ENCODE measurements around the gene C17orf67. TPM values are rescaled to one million over a fixed set of nuclear protein-coding genes. Genes with fewer than 3 reads are reported as not detected.

C17orf67 gene
- total RNA-seq, 1 donor from 2014 or later = 3.8 TPM

DNA sequence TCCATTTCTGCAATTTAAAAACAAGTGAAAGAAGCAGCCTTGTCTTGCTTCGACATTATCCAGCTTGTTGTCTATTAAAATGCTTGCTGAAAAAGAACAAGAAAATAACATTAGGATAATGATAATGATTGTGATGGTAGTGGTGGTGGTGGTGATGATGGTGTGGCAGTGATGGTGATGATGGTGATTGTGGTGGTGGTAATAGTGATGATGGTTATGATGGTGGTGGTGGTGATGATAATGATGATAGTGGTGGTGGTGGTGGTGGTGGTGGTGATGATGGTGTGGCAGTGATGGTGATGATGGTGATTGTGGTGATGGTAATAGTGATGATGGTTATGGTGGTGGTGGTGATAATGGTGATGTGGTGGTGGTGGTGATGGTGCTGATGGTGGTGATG lies 41.5 kb downstream of the C17orf67 start:
- H3K36me3 Mint-ChIP-seq = peaks cover 3% of the 10 kb centered on the region
- H3K9me3 Mint-ChIP-seq = peaks cover 7% of the 10 kb centered on the region
- H3K4me3 Mint-ChIP-seq = no peak overlapping the region
- H3K27ac Mint-ChIP-seq = no peak overlapping the region
- peaks cover 11% of the 10 kb centered on the region for H3K27me3 Mint-ChIP-seq (ENCODE audit: low read depth)
- peaks cover 11% of the 10 kb centered on the region for H3K4me1 Mint-ChIP-seq
- TF ChIP-seq, protein P1, sequence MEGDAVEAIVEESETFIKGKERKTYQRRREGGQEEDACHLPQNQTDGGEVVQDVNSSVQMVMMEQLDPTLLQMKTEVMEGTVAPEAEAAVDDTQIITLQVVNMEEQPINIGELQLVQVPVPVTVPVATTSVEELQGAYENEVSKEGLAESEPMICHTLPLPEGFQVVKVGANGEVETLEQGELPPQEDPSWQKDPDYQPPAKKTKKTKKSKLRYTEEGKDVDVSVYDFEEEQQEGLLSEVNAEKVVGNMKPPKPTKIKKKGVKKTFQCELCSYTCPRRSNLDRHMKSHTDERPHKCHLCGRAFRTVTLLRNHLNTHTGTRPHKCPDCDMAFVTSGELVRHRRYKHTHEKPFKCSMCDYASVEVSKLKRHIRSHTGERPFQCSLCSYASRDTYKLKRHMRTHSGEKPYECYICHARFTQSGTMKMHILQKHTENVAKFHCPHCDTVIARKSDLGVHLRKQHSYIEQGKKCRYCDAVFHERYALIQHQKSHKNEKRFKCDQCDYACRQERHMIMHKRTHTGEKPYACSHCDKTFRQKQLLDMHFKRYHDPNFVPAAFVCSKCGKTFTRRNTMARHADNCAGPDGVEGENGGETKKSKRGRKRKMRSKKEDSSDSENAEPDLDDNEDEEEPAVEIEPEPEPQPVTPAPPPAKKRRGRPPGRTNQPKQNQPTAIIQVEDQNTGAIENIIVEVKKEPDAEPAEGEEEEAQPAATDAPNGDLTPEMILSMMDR (IDR thresholded peaks at IDR 0.05; ENCODE audit: unreplicated experiment) = no peak
- DNase-seq (ENCODE audit: low spot score in 2 of 2, unreplicated experiment in 2 of 2) = no peak

DNA sequence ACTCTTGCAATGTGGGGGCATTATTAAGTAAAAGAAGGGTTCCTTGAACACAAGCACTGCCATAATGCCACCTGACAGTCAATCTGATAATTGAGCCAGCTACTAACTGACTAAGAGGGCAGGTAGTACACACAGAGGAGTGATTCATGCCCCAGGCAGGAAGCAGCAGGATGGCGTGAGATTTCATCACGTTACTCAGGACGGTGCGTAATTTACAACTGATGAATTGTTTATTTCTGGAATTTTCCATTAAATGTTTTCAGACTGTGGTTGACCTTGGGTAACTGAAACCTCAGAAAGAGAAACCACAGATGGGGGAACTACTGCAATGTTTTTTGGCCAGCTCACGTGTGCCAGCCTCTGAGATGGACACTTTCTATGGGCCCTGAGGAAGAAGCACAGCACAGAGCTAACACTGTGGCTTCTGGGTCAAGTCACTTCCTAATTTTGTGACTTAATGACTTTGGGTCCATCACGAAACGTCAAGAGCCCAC lies 46.7 kb downstream of the C17orf67 start:
- no peak for DNase-seq (ENCODE audit: low spot score in 2 of 2, unreplicated experiment in 2 of 2)

DNA sequence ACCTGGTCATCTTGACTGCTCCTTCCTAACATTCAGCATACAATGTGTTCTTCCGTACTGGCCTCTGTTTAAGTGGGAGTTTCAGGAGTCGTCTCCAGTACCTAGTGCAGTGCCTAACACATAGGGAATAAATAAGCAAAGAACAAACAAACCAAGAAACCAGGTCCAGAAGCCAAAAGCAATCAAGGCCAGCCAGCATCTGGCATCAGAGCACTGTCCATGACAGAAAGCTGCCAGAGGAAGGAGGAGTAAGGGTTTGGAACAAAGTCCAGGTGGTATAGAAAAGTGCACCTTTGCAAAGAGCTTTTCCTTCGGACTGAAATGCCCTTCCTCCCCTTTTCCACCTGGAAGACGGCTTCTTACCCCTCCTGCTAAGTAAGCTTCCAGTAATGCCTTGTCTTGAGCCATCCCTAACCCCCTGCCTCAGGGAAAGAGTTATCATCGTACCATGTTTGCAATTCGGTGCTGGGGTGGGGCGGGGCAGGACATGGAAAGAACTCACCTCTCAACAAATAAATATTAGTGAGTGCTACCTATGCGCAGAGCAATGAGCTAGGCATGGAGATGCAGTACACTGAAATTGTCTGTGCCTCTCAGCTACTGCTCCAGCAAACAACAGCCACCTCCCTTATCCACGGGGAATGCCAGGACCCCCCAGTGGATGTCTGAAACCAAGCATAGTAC lies 47.6 kb downstream of the C17orf67 start:
- Mint-ChIP-seq H3K4me3 (no peak overlapping the region), H3K27me3 (ENCODE audit: low read depth) (peaks cover 37% of the 10 kb centered on the region), H3K27ac (no peak overlapping the region), H3K36me3 (no peaks in the 10 kb centered on the region), H3K4me1 (peaks cover 4% of the 10 kb centered on the region), H3K9me3 (no peaks in the 10 kb centered on the region)
- no peak for DNase-seq (ENCODE audit: low spot score in 2 of 2, unreplicated experiment in 2 of 2)
- TF ChIP-seq, protein P1 (IDR thresholded peaks at IDR 0.05; ENCODE audit: unreplicated experiment) = no peak

More for the DNA sequence above, 46.7 kb downstream of the C17orf67 start:
- Mint-ChIP-seq H3K4me1 (peaks cover 4% of the 10 kb centered on the region), H3K36me3 (peaks cover under 1% of the 10 kb centered on the region), H3K27ac (no peak overlapping the region), H3K4me3 (no peak overlapping the region), H3K9me3 (peaks cover 2% of the 10 kb centered on the region), H3K27me3 (ENCODE audit: low read depth) (peaks cover 28% of the 10 kb centered on the region)
- TF ChIP-seq, protein P1 (IDR thresholded peaks at IDR 0.05; ENCODE audit: unreplicated experiment) = no peak

DNA sequence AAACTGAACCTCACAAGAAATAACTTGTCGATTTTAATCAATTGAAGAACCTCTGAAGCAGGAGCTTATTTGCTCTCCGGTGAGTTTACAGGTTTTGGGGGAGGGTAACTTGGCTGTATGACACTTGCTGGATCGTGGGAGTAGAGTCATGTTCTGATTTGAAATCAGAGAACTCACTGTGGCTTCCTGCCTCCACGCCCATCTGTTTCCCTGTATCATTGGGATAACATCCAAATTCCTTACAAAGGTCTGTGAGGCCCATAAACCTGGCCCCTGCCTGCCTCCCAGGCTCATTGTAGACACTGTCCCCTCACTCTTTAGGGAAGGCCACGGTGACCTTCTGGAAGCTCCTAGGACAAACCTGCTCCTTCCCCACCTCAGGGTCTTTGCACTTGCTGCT lies 48.3 kb downstream of the C17orf67 start:
- TF ChIP-seq, protein P1 (IDR thresholded peaks at IDR 0.05; ENCODE audit: unreplicated experiment) = no peak

DNA sequence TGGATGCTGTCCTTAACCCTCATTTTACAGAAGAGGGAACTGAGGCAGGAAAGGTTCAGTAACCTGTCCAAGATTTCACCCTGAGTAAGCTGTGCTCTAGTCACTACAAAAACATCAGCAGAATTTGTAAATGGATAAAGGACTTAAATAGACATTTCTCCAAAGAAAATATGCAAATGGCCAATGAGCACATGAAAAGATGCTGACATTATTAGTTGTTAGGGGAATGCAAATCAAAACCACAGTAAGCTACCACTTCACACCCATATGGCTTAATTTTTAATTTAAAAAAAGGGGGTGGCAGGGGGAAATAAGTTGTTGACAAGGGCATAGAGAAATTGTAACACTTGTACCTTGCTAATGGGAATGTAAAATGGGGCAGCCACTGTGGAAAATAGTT lies 51.4 kb downstream of the C17orf67 start:
- TF ChIP-seq, protein P1 (IDR thresholded peaks at IDR 0.05; ENCODE audit: unreplicated experiment) = no peak
- no peaks in the 10 kb centered on the region for H3K36me3 Mint-ChIP-seq
- no peaks in the 10 kb centered on the region for H3K9me3 Mint-ChIP-seq
- no peak for DNase-seq (ENCODE audit: low spot score in 2 of 2, unreplicated experiment in 2 of 2)
- H3K4me1 Mint-ChIP-seq = peaks cover 14% of the 10 kb centered on the region
- H3K27me3 Mint-ChIP-seq (ENCODE audit: low read depth) = peaks cover 68% of the 10 kb centered on the region
- H3K27ac Mint-ChIP-seq = no peak overlapping the region
- H3K4me3 Mint-ChIP-seq = no peak overlapping the region

More for the DNA sequence above, 48.3 kb downstream of the C17orf67 start:
- Mint-ChIP-seq H3K4me3 (no peak overlapping the region), H3K27ac (no peak overlapping the region), H3K9me3 (no peaks in the 10 kb centered on the region), H3K36me3 (no peaks in the 10 kb centered on the region), H3K27me3 (ENCODE audit: low read depth) (peaks cover 43% of the 10 kb centered on the region), H3K4me1 (peaks cover 4% of the 10 kb centered on the region)
- DNase-seq (ENCODE audit: low spot score in 2 of 2, unreplicated experiment in 2 of 2) = no peak
